Stimulated activated CD4-positive, alpha-beta T cell treated with anti-CD3 and anti-CD28 coated beads, Interleukin-2, amount 100 ng/mL, for 48 hours (primary cell): ENCODE results near the gene SOX11.
"Not testable (repeated sequence)": the region's sequence is repeated elsewhere in the genome, so short reads cannot be mapped to it uniquely, and the experiment has no call there.

Experiments used
- DNase-seq, 2 donors: peaks; one replicate each; pipeline ENCODE4 v3.0.0-alpha.2; 2020

The SOX11 gene

GRCh38 chr2:5691985-5692529, at the start of gene SOX11:
SOX11 (plus strand) TSS chr2:5692384; CDS start chr2:5692722, 338 bp downstream.
- DNase-seq: no peak

DNA sequence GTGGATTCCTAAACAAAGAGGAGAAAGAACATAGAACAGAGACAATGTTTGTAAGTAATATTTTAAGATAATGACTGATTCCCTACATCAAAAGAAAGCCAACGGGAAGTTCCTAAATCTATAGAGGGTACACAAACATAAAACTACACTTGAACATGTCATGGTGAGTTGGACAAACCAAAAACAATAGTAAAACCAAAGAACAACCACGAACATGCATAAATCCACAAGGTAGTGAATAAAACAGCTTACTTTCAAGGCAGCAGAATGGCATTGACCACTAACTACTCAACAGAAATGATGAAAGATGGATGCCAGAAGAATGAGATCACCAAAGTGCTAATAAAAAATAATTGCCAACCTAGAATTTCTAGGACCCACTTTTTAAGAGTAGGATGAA, 39.5 kb upstream of the SOX11 start:
- DNase-seq: not testable (repeated sequence)

GRCh38 chr2:5653756-5654155, 38.4 kb upstream of the SOX11 start:
- DNase-seq: not testable (repeated sequence)

GRCh38 chr2:5657231-5657630, 35.0 kb upstream of the SOX11 start:
- no peak for DNase-seq

GRCh38 chr2:5660591-5660990, 31.6 kb upstream of the SOX11 start:
- no peak for DNase-seq

DNA sequence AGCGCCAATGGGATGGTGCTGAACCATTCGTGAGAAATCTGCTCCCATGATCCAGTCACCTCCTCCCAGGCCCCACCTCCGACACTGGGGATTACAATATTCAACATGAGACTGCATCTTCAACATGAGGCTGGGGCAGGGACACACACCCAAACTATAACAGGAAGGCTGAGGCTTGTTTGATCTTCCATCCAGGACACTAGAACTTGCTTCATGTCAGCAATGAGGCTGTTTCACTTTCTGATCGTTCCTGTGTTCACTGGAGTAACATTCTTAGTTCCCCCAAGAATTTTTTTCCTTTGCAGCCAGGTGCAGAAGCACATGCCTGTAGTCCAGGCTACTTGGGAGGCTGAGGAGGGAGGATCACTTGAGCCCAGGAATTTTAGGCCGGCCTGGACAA, 30.8 kb upstream of the SOX11 start:
- DNase-seq: no peak

DNA sequence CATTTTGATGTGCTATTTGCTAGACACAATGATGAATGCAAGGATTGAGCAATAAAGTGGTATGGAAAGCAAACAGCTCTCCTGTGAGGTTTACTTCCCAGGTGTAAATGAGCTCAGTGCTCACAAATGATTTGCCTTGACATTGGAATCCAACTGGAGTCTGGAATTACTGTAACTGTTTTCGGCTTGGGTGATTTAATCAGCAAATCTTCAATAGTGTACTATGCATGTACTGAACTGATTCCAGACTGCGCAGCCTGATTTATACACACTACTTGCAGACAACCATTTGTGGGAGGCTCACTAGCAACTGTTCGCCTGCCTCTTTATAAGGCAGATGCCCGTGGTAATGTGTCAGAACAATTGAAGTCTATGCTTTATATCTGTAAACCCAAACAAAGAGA, 27.9 kb upstream of the SOX11 start:
- no peak for DNase-seq

DNA sequence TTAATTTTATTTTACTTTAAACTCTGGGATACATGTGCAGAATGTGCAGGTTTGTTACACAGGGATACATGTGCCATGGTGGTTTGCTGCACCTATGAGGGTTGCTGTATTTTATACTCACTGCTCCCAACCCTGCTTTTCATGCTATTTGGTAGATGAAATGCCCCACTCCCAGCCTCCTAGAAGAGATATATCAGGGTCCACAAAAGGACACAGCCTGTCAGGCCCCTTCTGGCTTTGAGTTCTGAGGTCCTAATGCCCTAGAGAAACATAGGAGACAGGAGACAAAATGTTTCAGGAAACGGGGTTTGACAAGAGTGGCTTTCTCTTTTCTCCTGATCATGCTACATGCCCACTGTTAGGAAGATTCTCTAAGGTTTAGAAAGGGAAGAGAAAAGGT, 27.1 kb upstream of the SOX11 start:
- DNase-seq: no peak

GRCh38 chr2:5666798-5667197, 25.4 kb upstream of the SOX11 start:
- no peak for DNase-seq

GRCh38 chr2:5667655-5668054, 24.5 kb upstream of the SOX11 start:
- DNase-seq: not testable (repeated sequence)

GRCh38 chr2:5668682-5669250, 23.4 kb upstream of the SOX11 start:
- no peak for DNase-seq

- no peak for DNase-seq
Observed at GRCh38 chr2:5672749-5673144, 19.4 kb upstream of the SOX11 start.

DNA sequence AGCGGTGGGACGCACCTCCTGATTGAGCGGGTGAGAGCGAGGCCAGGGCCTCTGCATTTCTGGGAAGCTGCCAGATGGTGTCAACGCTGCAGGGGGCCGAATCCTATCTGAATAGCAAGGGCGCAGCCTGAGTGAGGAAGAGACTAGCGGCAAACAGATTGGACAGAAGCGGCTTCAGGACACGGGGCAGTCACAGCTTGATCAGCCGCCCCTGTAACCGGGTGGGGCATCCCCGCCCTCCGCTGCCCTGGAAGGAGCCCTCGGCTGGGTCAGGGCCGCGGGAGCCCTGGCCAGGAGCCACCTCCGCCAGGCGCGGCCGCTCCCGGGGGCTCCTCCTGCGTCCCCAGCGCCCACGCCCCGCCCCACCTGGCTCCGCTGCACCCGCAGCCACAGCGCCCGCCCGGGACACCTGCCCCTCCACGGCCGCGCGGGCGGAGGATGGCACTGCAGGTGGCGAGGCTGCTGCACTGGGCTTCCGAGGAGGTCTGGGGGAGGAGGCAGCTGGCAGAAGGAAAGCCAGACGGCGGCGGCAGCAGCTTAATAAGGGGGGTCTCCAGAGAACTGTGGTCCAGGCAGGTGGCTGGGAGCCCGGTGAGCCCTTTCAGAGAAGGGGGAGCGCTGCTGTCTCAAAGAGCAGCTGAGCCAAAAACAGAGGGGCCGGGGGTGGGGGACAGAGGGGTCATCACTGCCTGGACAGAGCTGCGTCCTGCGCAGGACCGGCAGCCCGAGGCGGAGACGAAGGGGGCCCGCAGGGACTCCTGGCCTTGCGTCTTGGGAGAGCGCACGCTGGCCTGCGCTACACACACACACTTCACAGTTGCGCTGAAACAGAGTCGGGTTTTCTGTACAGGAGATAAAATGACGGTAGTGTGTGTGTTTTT, 18.8 kb upstream of the SOX11 start:
- DNase-seq: no peak

- no peak for DNase-seq
Observed at GRCh38 chr2:5674026-5674340, 18.2 kb upstream of the SOX11 start.

DNA sequence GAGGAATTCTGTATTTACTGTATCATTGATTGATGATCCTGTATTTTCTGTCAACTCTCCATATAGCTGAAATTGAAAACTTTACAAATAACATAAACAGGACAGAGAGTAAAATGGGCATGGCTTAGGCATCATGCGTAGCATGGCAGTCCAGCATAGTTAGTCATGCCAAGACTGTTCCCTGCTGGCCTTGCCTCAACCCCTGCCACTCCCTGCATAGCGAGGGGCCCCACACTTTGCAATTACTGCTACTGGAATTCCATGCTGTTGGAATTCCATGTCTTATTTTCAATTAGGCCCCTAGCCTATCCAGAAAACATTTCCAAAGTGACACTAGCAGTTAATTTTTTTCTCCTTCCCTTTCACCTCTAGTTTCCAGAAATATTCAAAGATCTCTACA, 15.1 kb upstream of the SOX11 start:
- no peak for DNase-seq

DNA sequence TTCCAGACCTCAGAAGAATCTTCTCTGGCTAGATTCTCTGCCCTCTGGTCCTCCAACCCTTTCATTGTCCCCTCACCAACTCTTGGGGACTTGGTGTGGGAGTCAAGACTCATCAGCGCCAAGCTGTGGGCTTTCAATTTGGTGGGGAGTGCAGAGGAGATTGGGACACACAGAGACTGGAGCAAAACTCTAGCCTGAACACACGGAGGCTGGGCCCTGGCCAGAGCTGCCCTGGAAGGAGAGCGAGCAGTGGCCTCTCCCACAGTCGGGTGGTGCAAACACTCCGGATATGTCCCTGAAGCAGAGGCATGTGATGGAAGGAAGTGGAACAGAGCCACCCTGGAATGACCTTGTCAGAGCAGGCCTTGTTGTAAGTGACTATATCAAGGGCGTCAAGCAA, 8.7 kb upstream of the SOX11 start:
- no peak for DNase-seq

- no peak for DNase-seq
Observed at GRCh38 chr2:5685225-5685624, 7.0 kb upstream of the SOX11 start.

DNA sequence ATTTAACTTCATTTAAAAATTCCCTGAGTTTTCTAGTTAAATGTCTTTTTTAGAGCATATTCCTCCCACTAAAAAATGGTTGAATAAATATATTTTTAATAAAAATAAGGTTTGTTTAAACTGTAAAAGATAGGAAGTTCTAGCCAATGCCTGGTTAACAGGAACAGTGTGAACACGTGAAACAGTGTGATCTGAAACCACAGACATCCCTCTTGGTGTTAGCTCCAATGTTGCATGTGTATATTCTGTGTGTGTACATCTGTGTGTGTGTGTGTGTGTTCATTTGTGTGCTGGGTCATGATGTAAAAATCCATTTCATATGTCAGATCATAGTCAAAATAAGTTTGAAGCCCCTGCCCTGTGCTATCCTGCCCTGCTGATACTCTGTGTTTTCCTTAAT, 6.1 kb upstream of the SOX11 start:
- DNase-seq: no peak

- no peak for DNase-seq
Observed at GRCh38 chr2:5686536-5686935, 5.6 kb upstream of the SOX11 start.

DNA sequence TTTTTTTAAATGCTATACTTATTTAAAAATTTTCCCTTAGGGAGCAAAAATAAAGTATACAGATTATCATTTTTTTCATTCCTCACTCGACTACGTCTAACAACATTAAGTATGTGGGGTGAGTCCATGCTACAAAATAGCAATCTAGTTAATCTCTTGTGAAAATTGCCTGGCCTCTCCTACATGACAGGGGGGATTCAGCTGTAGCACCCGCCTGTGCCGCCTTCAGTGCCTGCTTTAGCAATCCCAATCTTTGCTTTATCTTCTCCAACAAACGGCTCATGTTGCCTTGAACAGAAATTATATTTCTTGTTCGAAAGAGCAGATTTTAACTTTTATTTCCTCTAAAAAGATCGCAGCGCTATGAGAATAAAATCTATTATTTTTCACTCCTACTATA, 2.4 kb upstream of the SOX11 start:
- no peak for DNase-seq

GRCh38 chr2:5690286-5690685, 1.9 kb upstream of the SOX11 start:
- DNase-seq: no peak

DNA sequence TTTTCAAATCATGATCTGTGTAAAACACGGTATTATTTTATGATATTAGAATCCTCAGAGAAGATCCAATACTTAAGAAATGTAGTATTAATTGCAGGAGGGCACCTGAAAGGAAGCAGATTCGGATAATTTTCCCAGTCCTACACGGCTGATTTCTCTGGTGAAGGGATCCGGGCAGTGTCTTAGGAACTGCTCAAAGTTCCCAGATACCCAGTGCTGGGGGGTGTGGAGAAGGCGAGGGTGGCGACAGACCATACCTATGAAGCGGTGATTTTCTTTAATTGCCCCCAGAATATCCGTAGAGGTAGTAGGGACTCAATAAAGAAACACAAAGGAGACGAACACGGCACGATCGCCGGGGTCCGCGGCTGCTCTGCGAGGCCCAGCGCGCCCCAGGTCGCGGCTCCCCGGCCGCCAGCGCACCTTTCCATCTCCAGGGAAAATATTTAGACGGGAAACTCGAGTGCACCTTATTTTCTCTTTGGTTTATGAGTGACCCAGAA, 1.4 kb upstream of the SOX11 start:
- DNase-seq: no peak

GRCh38 chr2:5691221-5691984, 781 bp upstream of the SOX11 start:
- no peak for DNase-seq
